AG10803 (cell line): ENCODE results near the gene ABHD16A.

ENCODE experiments used
- DNase-seq: peaks from one replicate; pipeline ENCODE4 v3.0.0; 2010; ENCODE audit warnings: low read depth
- H3K4me3 ChIP-seq: 2 replicates; pipeline ENCODE4 v1.5.1; 2011; ENCODE audit warnings: mild to moderate bottlenecking, low read length, control low read depth
- TF ChIP-seq, protein P1 (sequence below): conservative IDR thresholded peaks from 2 replicates; pipeline ENCODE4 v1.5.1; 2011; ENCODE audit warnings: mild to moderate bottlenecking, low read length, control low read depth, inconsistent platforms

The ABHD16A gene

DNA sequence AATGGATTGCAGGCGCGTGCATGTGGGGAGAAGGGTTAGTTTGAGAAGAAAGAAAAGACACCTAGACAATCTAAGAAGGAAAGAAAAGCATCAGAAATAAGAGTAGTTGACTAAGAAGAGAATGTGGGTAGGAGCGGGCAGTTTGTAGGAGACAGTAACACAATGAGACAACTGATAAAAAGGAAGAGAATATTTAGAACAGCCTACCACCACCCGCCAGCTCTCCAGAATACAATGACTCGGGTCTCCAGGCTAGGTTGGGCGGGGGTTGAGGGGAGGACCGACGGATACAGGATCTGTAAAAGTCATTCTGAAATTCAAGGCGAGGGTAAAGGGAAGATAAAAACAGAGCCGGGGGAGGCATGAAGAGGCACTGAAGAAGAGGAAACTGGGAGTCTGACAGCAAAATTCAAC lies 712 bp downstream of the ABHD16A start:
- H3K4me3 ChIP-seq = peak overlapping the region; percentile 93
- DNase-seq = peak; percentile 19
- TF ChIP-seq, protein P1, sequence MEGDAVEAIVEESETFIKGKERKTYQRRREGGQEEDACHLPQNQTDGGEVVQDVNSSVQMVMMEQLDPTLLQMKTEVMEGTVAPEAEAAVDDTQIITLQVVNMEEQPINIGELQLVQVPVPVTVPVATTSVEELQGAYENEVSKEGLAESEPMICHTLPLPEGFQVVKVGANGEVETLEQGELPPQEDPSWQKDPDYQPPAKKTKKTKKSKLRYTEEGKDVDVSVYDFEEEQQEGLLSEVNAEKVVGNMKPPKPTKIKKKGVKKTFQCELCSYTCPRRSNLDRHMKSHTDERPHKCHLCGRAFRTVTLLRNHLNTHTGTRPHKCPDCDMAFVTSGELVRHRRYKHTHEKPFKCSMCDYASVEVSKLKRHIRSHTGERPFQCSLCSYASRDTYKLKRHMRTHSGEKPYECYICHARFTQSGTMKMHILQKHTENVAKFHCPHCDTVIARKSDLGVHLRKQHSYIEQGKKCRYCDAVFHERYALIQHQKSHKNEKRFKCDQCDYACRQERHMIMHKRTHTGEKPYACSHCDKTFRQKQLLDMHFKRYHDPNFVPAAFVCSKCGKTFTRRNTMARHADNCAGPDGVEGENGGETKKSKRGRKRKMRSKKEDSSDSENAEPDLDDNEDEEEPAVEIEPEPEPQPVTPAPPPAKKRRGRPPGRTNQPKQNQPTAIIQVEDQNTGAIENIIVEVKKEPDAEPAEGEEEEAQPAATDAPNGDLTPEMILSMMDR = no peak

DNA sequence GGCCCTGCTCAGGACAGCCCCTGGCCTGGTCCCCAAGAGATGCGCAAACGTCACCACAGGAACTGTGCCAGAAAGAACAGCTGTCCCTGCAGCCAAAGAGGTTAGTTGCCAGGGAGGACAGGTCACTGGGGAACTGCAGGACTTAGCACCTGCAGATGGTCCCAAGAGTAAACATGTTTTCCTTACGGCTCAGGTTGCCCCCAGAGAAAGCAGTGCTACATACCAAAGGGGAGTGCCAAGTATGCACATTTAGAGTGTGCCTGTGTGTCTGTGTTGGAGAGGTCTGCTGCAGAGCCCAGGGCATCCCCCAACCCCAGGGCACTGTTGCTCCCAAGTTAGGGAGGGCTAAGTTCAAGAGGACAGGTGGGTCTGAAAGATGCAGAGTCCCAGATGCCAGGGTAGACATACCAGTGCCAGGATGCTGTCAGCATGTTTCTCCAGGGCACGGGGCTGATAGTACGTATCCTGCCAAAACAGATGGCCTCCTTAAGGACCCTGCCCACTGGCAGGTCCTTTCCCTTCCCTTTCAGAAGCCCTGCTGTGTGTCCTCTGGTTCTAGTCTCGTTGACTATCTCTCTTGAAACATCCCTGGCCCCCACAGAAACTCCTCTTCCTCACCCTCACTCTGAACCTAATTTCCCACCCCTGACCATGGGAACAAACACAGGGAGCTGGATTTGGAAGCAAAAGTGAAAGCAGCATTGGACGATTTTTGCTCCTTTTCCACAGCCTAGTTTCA lies 1.3 kb downstream of the ABHD16A start:
- DNase-seq = no peak
- H3K4me3 ChIP-seq = peak overlapping the region; percentile 93
- TF ChIP-seq, protein P1 = no peak

DNA sequence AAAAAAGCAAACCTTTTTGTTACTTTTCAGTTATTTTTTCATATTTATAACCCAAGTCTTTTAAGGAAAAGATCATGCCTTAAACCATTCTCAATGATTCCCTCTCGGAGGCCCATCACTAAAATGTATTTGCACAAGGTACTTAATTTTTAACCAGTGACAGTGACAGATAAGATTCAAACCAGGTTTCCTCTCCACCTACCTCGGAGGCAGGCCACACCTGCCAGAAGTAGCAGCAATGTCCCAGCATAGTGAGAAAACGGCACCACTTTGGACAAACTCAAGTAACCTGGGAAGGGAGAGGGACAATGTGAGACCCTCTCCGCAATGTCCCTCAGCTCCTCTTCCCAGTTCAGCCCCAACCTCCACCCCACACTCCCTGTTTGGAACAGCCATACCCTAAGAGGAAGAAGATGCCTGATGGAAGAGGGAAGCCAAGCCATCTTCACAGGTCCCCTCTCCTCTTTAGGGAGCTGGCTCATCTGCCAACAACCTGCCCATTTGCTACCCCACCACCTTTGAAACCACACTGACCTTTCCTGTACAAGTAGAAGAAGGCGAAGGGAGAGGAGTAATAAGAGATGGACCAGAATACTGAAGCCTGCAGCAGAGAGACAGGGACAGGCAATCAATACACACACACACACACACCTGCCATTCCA lies 2.3 kb downstream of the ABHD16A start:
- TF ChIP-seq, protein P1 = no peak
- peak overlapping the region; percentile 15; the same call in 1 of the 2 replicates for H3K4me3 ChIP-seq
- no peak for DNase-seq

DNA sequence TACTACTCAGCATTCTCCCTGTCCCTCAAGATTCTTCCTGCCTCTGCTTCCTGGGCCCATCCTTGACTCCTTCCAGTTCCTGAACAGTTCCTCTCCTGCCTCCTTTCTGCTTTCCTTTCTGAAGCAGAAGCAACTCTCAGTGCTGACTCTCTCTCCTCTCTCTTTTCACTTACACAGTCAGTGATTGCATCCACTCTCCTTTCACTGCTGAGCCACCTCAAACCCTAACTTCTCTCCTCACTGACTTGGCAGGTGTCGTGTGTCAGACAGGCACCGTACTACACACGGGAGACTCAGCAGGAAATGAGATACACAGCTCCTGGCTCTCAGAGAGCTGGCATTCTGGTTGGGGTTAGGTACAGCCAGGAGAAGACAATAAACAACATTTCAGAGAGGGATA lies 5.6 kb downstream of the ABHD16A start:
- DNase-seq = no peak
- H3K4me3 ChIP-seq = no peak overlapping the region
- TF ChIP-seq, protein P1 = no peak

DNA sequence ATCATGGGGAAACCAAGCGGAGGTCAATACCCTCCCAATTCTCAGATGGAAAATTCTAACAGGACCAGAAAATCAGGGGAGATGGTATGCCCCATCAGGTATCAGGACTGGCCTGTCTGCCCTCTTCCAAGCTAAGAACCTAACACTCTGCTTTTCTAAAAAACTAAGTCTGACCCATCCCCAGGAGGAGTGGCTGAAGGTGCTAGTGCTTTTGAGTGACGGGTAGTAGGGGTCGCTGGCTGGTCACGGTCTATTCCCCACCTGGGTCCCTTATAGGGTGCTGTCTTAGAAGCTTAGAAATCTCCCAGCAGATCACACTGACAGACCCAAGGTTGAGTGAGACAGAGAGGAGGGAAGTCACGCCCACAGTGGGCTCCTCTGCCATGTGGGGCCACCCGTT lies 9.6 kb downstream of the ABHD16A start:
- TF ChIP-seq, protein P1 = no peak
- DNase-seq = no peak
- H3K4me3 ChIP-seq = no peak overlapping the region

DNA sequence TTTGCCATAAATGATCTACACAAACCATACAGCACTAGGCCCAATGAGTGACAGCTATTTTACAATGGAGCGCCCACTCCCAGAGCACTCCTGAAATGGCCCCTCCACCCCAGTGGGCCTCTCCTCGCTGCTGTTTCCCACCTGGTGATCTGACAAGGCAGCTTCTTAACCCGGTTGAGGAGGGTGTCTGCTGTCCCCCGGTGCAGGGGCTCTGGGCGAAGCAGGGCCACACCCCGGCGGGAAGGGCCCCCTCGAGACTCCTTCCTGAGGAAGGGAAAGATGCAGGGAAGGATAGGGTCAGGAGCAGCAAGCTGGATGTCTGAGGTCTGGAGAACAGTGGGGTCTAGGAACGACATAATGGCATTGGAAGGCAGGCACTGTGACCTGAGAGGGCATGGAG lies 10.2 kb downstream of the ABHD16A start:
- DNase-seq = no peak
- no peak overlapping the region for H3K4me3 ChIP-seq

More for the DNA sequence above, 10.2 kb downstream of the ABHD16A start:
- TF ChIP-seq, protein P1 = no peak
